Liver (tissue), 9 donors: ENCODE results near the gene ZBTB21. TPM values are rescaled to one million over a fixed set of nuclear protein-coding genes. Genes with fewer than 3 reads are reported as not detected.

Experiments used
- DNase-seq: peaks from one replicate; pipeline ENCODE4 v3.0.0-alpha.2; 2017; ENCODE audit warnings: low spot score
- H3K27ac ChIP-seq, 2 donors: one replicate each; pipeline ENCODE4 v1.7.0; 2013; ENCODE audit warnings: inconsistent platforms in 2 of 2, low read length in 2 of 2, control low read depth in 1 of 2, low read depth in 1 of 2, mild to moderate bottlenecking in 1 of 2
- H3K27me3 ChIP-seq, 4 donors: one replicate each; pipeline versions ENCODE4 v1.6.1 to v1.7.0; 2013; ENCODE audit warnings: low read length in 3 of 4, inconsistent platforms in 1 of 4, mild to moderate bottlenecking in 1 of 4, moderate library complexity in 1 of 4; ENCODE audit not compliant: control insufficient read depth in 4 of 4, insufficient read depth in 4 of 4
- H3K36me3 ChIP-seq, 4 donors: one replicate each; pipeline versions ENCODE4 v1.6.1 to v1.7.0; 2013; ENCODE audit warnings: low read length in 3 of 4, mild to moderate bottlenecking in 3 of 4, low read depth in 1 of 4, moderate library complexity in 1 of 4; ENCODE audit not compliant: control insufficient read depth in 4 of 4, insufficient read depth in 3 of 4
- H3K4me1 ChIP-seq, 4 donors: one replicate each; pipeline versions ENCODE4 v1.6.1 to v1.7.0; 2013; ENCODE audit warnings: low read length in 3 of 4, mild to moderate bottlenecking in 3 of 4, moderate library complexity in 1 of 4; ENCODE audit not compliant: control insufficient read depth in 4 of 4, insufficient read depth in 4 of 4
- H3K4me3 ChIP-seq, 3 donors: one replicate each; pipeline versions ENCODE4 v1.6.1 to v1.7.0; 2013; ENCODE audit warnings: low read length in 3 of 3, control low read depth in 1 of 3, low read depth in 1 of 3, mild to moderate bottlenecking in 1 of 3
- H3K9ac ChIP-seq, 2 donors: one replicate each; pipeline ENCODE4 v1.7.0; 2013; ENCODE audit warnings: low read length in 2 of 2, mild to moderate bottlenecking in 2 of 2, moderate library complexity in 2 of 2, control low read depth in 1 of 2, low read depth in 1 of 2
- H3K9me3 ChIP-seq, 4 donors: one replicate each; pipeline versions ENCODE4 v1.6.1 to v1.7.0; 2013; ENCODE audit warnings: low read length in 3 of 4; ENCODE audit not compliant: control insufficient read depth in 4 of 4
- FOXA1 ChIP-seq: IDR thresholded peaks from 2 replicates; pipeline ENCODE4 v1.6.1; 2016; ENCODE audit warnings: antibody characterized with exemption
- FOXA2 ChIP-seq: IDR thresholded peaks from 2 replicates; pipeline ENCODE4 v1.6.1; 2016; ENCODE audit warnings: antibody characterized with exemption
- GABPA ChIP-seq, 2 donors: IDR thresholded peaks in 1 of 2; conservative IDR thresholded peaks in 1 of 2; 2 replicates each; pipeline ENCODE4 v1.6.1; 2016; ENCODE audit warnings: antibody characterized with exemption in 2 of 2, mild to moderate bottlenecking in 1 of 2, moderate library complexity in 1 of 2
- HNF4A ChIP-seq, 2 donors: conservative IDR thresholded peaks; 2 replicates each; pipeline ENCODE4 v1.6.1; 2016; ENCODE audit warnings: antibody characterized with exemption in 2 of 2, mild to moderate bottlenecking in 2 of 2
- NR2F2 ChIP-seq: IDR thresholded peaks from 2 replicates; pipeline ENCODE4 v1.6.1; 2016; ENCODE audit warnings: antibody characterized with exemption
- RAD21 ChIP-seq, 2 donors: IDR thresholded peaks; 2 replicates each; pipeline ENCODE4 v1.6.1; 2016; ENCODE audit warnings: antibody characterized with exemption in 2 of 2, mild to moderate bottlenecking in 2 of 2
- RXRA ChIP-seq, 2 donors: IDR thresholded peaks; 2 replicates each; pipeline ENCODE4 v1.6.1; 2017 to 2018; ENCODE audit warnings: antibody characterized with exemption in 2 of 2, mild to moderate bottlenecking in 1 of 2
- SP1 ChIP-seq: IDR thresholded peaks from 2 replicates; pipeline ENCODE4 v1.6.1; 2018; ENCODE audit warnings: antibody characterized with exemption, mild to moderate bottlenecking
- TAF1 ChIP-seq: conservative IDR thresholded peaks from 2 replicates; pipeline ENCODE4 v1.6.1; 2016; ENCODE audit warnings: antibody characterized with exemption, mild to moderate bottlenecking
- WGBS: extraction: QIAGEN DNeasy Blood & Tissue Kit; methylation state at CpG from one replicate; pipeline ENCODE4 v1.1.7; 2013; 5-methylcytosine and 5-hydroxymethylcytosine counted together
- polyA plus RNA-seq, 2 donors: library from polyadenylated mRNA; stranded (reverse) in 1 of 2; unstranded in 1 of 2; fragments of 200-250 nt in 1 of 2; fragments of >200 nt in 1 of 2; fragmentation: Nextera tagmentation in 1 of 2; extraction: Ambion mirVana in 1 of 2; gene quantifications; one replicate each; pipeline versions ENCODE4 v1.2.1 to v1.2.3, GENCODE V29; 2013 to 2015
- total RNA-seq, 2 donors: library from RNA; depleted of rRNA; stranded (reverse); fragments of >200 nt; gene quantifications; one replicate each; pipeline ENCODE4 v1.2.3, GENCODE V29; 2014
- TF ChIP-seq, protein P1 (sequence below): IDR thresholded peaks from 2 replicates; pipeline ENCODE4 v1.6.1; 2016; ENCODE audit warnings: antibody characterized with exemption
- TF ChIP-seq, protein P2 (sequence below): IDR thresholded peaks from 2 replicates; pipeline ENCODE4 v1.6.1; 2016; ENCODE audit warnings: antibody characterized with exemption
- TF ChIP-seq, protein P3 (sequence below): IDR thresholded peaks from 2 replicates; pipeline ENCODE4 v1.6.1; 2016; ENCODE audit warnings: antibody characterized with exemption, mild to moderate bottlenecking
- TF ChIP-seq, protein P4 (sequence below): IDR thresholded peaks from 2 replicates; pipeline ENCODE4 v1.6.1; 2016; ENCODE audit warnings: antibody characterized with exemption
- TF ChIP-seq, protein P5 (sequence below): fragments of 150-350 bp; IDR thresholded peaks from 2 replicates; pipeline ENCODE4 v1.5.1; 2017; ENCODE audit warnings: improper control_type of control experiment, low read depth, low read length; ENCODE audit not compliant: missing input control
- donor health status: healthy.
- donor health status: healthy.
- donor health status: healthy.
- donor health status: healthy.
- donor health status: healthy.

Gene ZBTB21
- total and polyA plus RNA-seq, 4 donors = 3.1 to 14.1 (median 4.0) TPM

DNA sequence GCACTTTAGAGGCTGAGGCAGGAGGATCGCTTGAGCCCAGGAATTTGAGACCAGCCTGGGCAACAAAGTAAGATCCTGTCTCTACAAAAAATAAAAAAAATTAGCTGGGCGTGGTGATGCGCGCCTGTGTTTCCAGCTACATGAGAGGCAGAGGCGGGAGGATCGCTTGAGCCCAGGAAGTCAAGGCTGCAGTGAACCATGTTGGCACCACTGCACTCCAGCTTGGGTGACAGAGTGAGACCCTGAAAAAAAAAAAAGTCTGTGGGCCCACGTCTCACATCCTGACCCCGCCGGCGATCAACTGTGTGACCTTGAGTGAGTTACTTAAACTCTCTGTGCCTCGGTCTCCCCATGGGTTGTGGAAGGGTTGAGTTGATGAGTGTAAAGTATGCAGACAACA, 12.7 kb upstream of the ZBTB21 start:
- no peak for DNase-seq
- Histone ChIP-seq H3K9ac (no peak overlapping the region), H3K27ac (no peak overlapping the region), H3K27me3 (no peaks in the 10 kb centered on the region), H3K36me3 (no peaks in the 10 kb centered on the region), H3K9me3 (no peaks in the 10 kb centered on the region), H3K4me1 (no peaks in the 10 kb centered on the region), H3K4me3 (no peak overlapping the region)
- TF ChIP-seq FOXA1 = no peak
- TF ChIP-seq, protein P1, sequence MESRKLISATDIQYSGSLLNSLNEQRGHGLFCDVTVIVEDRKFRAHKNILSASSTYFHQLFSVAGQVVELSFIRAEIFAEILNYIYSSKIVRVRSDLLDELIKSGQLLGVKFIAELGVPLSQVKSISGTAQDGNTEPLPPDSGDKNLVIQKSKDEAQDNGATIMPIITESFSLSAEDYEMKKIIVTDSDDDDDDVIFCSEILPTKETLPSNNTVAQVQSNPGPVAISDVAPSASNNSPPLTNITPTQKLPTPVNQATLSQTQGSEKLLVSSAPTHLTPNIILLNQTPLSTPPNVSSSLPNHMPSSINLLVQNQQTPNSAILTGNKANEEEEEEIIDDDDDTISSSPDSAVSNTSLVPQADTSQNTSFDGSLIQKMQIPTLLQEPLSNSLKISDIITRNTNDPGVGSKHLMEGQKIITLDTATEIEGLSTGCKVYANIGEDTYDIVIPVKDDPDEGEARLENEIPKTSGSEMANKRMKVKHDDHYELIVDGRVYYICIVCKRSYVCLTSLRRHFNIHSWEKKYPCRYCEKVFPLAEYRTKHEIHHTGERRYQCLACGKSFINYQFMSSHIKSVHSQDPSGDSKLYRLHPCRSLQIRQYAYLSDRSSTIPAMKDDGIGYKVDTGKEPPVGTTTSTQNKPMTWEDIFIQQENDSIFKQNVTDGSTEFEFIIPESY = no peak
- no peak for TF ChIP-seq HNF4A (conservative IDR thresholded peaks at IDR 0.05)
- TF ChIP-seq SP1 = no peak
- TF ChIP-seq GABPA (IDR thresholded peaks at IDR 0.05 in 1 of 2, conservative IDR thresholded peaks at IDR 0.05 in 1 of 2) = no peak
- TF ChIP-seq, protein P2, sequence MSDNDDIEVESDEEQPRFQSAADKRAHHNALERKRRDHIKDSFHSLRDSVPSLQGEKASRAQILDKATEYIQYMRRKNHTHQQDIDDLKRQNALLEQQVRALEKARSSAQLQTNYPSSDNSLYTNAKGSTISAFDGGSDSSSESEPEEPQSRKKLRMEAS = no peak
- no peak for TF ChIP-seq TAF1
- TF ChIP-seq, protein P3, sequence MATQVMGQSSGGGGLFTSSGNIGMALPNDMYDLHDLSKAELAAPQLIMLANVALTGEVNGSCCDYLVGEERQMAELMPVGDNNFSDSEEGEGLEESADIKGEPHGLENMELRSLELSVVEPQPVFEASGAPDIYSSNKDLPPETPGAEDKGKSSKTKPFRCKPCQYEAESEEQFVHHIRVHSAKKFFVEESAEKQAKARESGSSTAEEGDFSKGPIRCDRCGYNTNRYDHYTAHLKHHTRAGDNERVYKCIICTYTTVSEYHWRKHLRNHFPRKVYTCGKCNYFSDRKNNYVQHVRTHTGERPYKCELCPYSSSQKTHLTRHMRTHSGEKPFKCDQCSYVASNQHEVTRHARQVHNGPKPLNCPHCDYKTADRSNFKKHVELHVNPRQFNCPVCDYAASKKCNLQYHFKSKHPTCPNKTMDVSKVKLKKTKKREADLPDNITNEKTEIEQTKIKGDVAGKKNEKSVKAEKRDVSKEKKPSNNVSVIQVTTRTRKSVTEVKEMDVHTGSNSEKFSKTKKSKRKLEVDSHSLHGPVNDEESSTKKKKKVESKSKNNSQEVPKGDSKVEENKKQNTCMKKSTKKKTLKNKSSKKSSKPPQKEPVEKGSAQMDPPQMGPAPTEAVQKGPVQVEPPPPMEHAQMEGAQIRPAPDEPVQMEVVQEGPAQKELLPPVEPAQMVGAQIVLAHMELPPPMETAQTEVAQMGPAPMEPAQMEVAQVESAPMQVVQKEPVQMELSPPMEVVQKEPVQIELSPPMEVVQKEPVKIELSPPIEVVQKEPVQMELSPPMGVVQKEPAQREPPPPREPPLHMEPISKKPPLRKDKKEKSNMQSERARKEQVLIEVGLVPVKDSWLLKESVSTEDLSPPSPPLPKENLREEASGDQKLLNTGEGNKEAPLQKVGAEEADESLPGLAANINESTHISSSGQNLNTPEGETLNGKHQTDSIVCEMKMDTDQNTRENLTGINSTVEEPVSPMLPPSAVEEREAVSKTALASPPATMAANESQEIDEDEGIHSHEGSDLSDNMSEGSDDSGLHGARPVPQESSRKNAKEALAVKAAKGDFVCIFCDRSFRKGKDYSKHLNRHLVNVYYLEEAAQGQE = no peak
- TF ChIP-seq FOXA2 = no peak
- TF ChIP-seq, protein P4, sequence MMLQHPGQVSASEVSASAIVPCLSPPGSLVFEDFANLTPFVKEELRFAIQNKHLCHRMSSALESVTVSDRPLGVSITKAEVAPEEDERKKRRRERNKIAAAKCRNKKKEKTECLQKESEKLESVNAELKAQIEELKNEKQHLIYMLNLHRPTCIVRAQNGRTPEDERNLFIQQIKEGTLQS = no peak
- 95% methylated on average over 11 of the region's 11 CpGs for WGBS

DNA sequence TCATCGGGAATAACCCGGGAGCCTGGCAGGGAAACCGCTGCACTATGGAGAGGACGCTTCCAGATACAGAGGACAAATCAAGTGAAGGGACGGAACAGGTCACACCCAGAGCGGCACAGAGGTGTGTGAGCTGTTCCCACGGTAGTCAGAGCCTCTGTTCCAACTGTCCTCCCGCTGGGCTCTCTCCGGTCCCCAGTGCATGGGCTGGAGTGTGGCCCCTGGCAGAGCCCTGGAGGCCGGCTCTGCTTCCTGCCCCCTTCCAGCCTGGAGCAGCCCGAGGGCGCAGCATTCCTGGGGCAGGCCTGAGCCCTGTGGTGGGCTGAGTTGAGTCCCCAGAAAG, 11.9 kb upstream of the ZBTB21 start:
- DNase-seq = no peak
- Histone ChIP-seq H3K9ac (no peak overlapping the region), H3K27ac (no peak overlapping the region), H3K9me3 (no peaks in the 10 kb centered on the region), H3K4me1 (no peaks in the 10 kb centered on the region), H3K36me3 (no peaks in the 10 kb centered on the region), H3K27me3 (no peaks in the 10 kb centered on the region), H3K4me3 (no peak overlapping the region)
- 56% methylated on average over 12 of the region's 12 CpGs for WGBS
- TF ChIP-seq RAD21 (IDR thresholded peaks at IDR 0.05) (no peak), TAF1 (no peak), NR2F2 (no peak), RXRA (IDR thresholded peaks at IDR 0.05) (no peak), SP1 (no peak)
- TF ChIP-seq, protein P3 = no peak
- TF ChIP-seq, protein P5, sequence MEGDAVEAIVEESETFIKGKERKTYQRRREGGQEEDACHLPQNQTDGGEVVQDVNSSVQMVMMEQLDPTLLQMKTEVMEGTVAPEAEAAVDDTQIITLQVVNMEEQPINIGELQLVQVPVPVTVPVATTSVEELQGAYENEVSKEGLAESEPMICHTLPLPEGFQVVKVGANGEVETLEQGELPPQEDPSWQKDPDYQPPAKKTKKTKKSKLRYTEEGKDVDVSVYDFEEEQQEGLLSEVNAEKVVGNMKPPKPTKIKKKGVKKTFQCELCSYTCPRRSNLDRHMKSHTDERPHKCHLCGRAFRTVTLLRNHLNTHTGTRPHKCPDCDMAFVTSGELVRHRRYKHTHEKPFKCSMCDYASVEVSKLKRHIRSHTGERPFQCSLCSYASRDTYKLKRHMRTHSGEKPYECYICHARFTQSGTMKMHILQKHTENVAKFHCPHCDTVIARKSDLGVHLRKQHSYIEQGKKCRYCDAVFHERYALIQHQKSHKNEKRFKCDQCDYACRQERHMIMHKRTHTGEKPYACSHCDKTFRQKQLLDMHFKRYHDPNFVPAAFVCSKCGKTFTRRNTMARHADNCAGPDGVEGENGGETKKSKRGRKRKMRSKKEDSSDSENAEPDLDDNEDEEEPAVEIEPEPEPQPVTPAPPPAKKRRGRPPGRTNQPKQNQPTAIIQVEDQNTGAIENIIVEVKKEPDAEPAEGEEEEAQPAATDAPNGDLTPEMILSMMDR = no peak
